Mucosa of rectum (tissue), 2 donors: ENCODE measurements around the gene CTDNEP1.

Source experiments
- H3K27ac ChIP-seq, 2 donors: one replicate each; pipeline ENCODE4 v1.7.0; 2013; ENCODE audit warnings: inconsistent platforms in 2 of 2, low read depth in 2 of 2, low read length in 2 of 2
- H3K27me3 ChIP-seq, 2 donors: one replicate each; pipeline ENCODE4 v1.7.0; 2013; ENCODE audit warnings: low read length in 2 of 2; ENCODE audit not compliant: control insufficient read depth in 2 of 2, insufficient read depth in 2 of 2
- H3K36me3 ChIP-seq, 2 donors: one replicate each; pipeline ENCODE4 v1.7.0; 2013; ENCODE audit warnings: low read length in 2 of 2; ENCODE audit not compliant: control insufficient read depth in 2 of 2, insufficient read depth in 2 of 2
- H3K4me1 ChIP-seq, 2 donors: one replicate each; pipeline ENCODE4 v1.7.0; 2013; ENCODE audit warnings: low read length in 2 of 2, mild to moderate bottlenecking in 1 of 2; ENCODE audit not compliant: control insufficient read depth in 2 of 2, insufficient read depth in 2 of 2
- H3K4me3 ChIP-seq, 2 donors: one replicate each; pipeline ENCODE4 v1.7.0; 2013; ENCODE audit warnings: low read length in 2 of 2
- H3K9ac ChIP-seq, 2 donors: one replicate each; pipeline ENCODE4 v1.7.0; 2013; ENCODE audit warnings: low read length in 2 of 2, low read depth in 1 of 2, mild to moderate bottlenecking in 1 of 2
- H3K9me3 ChIP-seq, 2 donors: one replicate each; pipeline ENCODE4 v1.7.0; 2013; ENCODE audit warnings: low read length in 2 of 2; ENCODE audit not compliant: control insufficient read depth in 2 of 2
- donor health status: healthy.
- donor health status: Normal muscosa, but diverticular disease.

Gene CTDNEP1

DNA sequence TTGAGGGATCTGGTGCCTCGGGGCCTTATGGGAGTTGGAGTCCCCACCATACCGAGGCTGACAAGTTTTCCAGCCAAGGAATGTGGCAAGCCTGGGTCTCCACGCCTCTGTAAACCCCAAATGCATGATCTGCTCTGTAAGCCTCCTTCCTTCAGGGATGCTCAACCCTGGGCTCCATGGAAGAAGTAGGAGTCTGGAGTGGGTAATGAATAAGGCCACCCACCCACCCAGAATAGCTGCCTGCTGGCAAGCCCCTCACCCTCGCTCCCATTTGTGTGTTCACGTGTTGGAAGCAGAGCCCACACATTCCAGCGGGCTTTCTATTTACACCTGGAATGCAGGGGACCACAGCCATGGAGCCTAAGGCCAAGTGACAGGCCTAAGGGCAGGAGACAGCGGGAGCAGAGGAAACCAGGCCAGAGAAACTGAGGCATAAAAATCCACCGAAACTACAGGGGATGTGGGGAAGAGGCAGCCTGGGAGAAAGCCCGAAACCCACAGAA lies 36.3 kb downstream of the CTDNEP1 start:
- Histone ChIP-seq H3K4me1 (peaks cover 24 to 28% of the 10 kb centered on the region in 2 donors), H3K9ac (no peak overlapping the region)

DNA sequence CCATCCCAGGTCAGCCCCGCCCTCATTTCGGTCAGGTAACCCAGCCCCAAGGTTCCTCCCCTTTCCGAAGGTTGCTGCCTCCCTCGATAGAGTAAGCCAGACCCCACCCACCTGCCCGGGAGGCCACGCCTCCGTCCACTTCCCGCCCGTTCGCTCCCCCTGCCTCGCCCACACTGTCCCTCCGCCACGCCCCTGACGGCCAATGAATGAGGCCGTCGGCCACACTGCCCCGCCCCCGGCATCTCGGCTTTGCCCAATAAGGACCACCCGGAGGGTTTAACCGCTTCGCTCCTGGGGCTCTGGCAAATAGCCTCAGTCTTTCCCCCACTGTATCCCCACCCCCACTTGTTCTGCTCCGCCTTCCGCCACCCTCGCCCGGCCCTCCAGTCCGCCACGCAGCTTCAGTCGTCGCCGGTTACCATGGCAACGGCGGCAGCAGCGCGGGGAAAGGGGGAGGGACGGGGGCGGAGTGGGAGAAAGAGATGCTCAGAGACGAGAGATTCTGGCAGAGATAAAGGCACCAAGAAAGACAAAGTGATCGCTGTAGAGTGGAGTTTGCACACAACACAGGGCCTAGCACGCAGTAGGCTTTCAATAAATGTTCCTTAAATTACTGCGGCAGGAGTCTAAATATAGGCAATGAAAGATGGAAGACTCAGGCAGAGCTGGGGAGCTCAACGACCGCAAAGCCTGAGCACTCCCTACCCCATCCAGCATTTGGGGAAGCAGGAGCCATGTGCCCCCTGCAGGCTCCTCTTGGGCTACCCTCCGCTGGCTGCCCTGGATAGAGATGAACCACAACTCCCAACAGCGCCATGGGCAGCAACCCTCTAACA lies 37.0 kb downstream of the CTDNEP1 start:
- no peaks in the 10 kb centered on the region for H3K9me3 ChIP-seq
- peak overlapping the region; percentile 60 to 78 for H3K4me3 ChIP-seq
- H3K27me3 ChIP-seq = peaks cover 5 to 6% of the 10 kb centered on the region in 2 donors
- peak overlapping the region; percentile 64 to 68 for H3K27ac ChIP-seq
- H3K36me3 ChIP-seq = no peaks in the 10 kb centered on the region
- H3K9ac ChIP-seq = peak overlapping the region in 1 of 2 donors; percentile 15
- peaks cover 22 to 27% of the 10 kb centered on the region in 2 donors for H3K4me1 ChIP-seq

More for the DNA sequence above, 36.3 kb downstream of the CTDNEP1 start:
- Histone ChIP-seq H3K4me3 (peak overlapping the region in 1 of 2 donors; percentile 78), H3K9me3 (no peaks in the 10 kb centered on the region), H3K27ac (peak overlapping the region in 1 of 2 donors; percentile 68), H3K27me3 (peaks cover 5 to 6% of the 10 kb centered on the region in 2 donors), H3K36me3 (no peaks in the 10 kb centered on the region)

DNA sequence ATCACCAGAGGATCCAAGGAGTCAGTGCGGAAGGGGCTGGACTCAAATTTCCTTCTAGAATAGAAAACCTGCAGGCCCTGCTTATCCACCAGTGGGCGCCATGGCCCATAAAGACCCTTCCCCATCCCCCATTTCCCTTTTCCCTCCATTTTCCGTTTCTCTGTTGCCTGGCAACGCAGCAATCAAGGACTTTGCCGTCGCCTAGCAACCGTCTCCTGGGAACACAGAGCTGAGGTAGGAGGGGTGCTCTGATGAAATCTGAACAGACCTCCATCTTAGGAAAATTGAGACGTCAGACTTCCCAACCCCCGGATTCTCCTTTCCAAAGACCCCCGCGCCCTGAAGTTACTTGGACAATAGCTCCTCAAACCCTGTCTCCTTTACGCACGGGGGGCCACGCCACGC lies 37.6 kb downstream of the CTDNEP1 start:
- no peaks in the 10 kb centered on the region for H3K9me3 ChIP-seq
- H3K27me3 ChIP-seq = peaks cover 5 to 6% of the 10 kb centered on the region in 2 donors
- H3K36me3 ChIP-seq = no peaks in the 10 kb centered on the region
- H3K27ac ChIP-seq = peak overlapping the region in 1 of 2 donors; percentile 68
- peaks cover 16 to 20% of the 10 kb centered on the region in 2 donors for H3K4me1 ChIP-seq
- peak overlapping the region; percentile 60 to 65 for H3K4me3 ChIP-seq
- H3K9ac ChIP-seq = peak overlapping the region in 1 of 2 donors; percentile 15

DNA sequence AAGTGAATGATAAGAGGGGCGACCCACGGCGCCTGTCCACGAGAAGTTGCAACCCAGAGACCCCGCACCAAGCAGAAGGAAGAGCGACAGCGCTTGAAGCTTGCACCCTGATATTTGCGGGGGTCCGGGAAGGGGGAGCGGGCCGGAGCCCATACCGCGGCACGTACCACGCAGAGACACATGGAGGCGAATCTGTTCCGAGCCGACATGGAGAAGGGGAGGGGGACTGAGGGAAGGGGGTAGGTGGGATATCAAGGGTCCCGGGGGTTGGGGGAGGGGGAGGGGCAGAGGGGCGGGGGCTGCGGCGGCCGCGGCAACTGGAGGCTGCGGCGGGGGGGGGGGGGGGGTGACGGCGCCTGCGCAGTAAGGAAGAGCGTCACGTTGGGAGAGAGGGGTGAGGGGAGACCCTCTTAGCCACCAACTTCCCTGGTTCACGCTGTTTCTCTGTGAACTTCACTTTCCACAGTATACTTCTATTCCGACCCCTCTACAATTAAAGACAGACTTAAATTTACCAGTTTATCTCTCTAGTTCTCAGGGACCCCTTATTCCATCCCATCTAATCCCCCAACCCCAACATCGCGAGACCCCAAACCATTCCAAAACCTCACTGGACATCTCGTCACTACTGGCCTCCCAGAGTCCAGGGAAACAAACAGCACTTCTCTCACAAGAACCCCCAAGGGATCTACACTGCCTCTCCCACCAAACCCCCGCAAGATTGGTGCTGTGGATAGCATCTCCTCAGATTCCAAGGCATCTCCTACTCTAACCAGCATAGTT lies 39.9 kb downstream of the CTDNEP1 start:
- H3K36me3 ChIP-seq = no peaks in the 10 kb centered on the region
- H3K27me3 ChIP-seq = peaks cover 5 to 8% of the 10 kb centered on the region in 2 donors
- H3K9me3 ChIP-seq = no peaks in the 10 kb centered on the region
- H3K9ac ChIP-seq = no peak overlapping the region
- peaks cover 9 to 13% of the 10 kb centered on the region in 2 donors for H3K4me1 ChIP-seq
- no peak overlapping the region for H3K27ac ChIP-seq
- H3K4me3 ChIP-seq = no peak overlapping the region

DNA sequence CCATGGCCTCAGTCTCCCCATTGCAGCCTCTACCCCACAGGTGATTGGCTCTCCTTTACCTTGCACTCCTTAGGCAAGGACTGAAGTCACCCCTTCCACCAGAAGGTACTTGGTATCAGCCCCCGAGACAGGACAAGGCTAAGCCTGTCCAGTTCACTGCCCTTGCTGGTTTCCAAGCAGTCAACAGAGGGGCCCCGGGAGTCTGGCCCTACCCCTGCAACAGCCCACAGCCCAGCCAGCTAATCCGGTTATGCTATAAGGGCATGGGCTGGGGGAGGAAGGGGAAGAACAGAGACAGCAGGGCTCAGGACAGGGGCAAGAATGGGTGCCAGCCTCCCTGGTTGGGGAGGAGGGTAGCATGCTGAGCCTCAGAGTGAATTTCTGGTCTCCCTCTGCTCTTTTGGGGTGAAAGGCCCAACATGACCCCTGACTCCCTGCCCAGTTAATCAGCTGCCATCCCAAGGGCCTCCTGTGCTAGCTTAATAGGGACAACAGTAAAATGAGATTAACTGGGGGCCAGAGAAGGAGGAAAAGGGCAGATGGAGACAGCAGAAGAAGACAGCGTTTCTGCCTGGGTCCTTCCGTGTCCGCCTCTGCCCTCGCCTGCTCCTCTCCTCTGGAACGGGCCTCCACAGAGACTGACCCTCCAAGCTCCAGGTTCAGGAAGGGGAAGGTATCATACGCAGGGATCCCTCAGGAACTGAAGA lies 42.6 kb downstream of the CTDNEP1 start:
- H3K9ac ChIP-seq = no peak overlapping the region
- H3K27me3 ChIP-seq = peaks cover 5 to 8% of the 10 kb centered on the region in 2 donors
- H3K27ac ChIP-seq = no peak overlapping the region
- peaks cover 3 to 6% of the 10 kb centered on the region in 2 donors for H3K4me1 ChIP-seq
- no peaks in the 10 kb centered on the region for H3K9me3 ChIP-seq
- H3K36me3 ChIP-seq = no peaks in the 10 kb centered on the region
- H3K4me3 ChIP-seq = no peak overlapping the region

DNA sequence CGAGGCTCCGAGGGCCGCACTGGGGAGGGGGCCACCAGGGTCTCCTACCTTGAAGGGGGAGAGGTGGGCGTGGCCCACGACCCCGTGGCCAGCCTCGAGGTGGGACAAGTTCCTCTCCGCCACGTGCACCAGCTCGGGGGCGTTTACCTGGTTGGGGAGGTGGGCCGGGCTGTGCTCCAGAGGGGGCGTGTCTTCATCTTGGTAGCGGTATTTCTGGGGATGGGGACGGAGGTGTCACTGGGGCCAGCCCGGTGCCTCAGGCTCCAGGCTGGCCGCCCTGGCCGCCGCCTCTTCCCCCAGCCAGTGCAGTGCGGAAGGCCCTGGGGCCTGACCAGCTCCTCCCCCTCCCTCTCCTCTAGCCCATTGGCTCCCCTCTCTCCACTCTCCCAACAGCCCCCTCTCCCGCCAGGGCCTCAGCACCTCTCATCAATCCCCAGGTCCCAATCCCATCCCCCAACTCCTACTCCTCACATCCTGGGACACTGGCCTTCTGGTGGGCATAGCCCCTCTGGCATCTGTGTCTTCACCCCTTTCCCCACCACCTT lies 43.4 kb downstream of the CTDNEP1 start:
- H3K4me3 ChIP-seq = no peak overlapping the region
- no peak overlapping the region for H3K9ac ChIP-seq
- H3K27ac ChIP-seq = no peak overlapping the region
- H3K27me3 ChIP-seq = peaks cover 5 to 8% of the 10 kb centered on the region in 2 donors
- H3K36me3 ChIP-seq = no peaks in the 10 kb centered on the region
- peaks cover 0 to 3% of the 10 kb centered on the region in 2 donors for H3K4me1 ChIP-seq
- no peaks in the 10 kb centered on the region for H3K9me3 ChIP-seq

DNA sequence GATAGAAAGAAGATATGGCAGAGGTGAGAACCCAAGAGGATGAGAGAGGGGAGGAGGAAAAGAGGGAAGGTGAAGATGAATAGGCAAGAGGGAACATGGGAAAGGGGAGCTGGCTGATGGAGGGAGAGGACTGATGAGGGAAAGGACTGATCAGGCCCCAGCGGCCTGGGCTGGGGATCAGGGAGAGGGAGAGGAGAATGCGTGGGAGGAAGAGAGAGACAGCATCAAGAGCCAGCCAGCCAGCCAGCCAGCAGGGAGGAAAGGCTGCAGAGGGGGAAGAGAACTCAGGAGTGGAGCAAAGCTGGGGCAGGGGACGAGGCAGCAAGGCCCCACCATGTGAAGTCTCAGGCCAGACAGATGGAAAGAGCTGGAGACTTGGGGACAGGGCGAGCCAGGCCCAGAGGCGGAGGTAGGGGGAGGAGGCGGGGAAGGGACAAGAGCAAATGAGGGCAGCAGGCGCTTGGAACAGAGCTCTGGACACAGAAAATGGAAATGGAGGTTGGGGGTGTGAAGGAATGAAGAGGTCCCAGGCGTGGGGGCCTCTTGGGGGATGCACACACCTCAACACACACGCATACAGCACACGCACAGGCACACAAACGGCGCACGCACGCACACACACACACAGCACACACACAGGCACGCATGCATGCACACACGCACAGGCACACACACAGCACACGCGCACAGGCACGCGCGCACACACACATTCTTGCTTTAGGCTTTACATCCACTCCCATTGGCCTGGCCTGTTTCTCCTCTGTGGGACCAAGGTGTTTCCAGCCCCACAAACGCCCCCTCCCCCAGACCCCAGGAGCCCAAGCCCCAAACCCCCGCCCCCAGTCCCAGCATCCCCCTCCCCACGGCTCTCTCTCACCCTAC lies 44.2 kb downstream of the CTDNEP1 start:
- Histone ChIP-seq H3K36me3 (peaks cover 0 to 5% of the 10 kb centered on the region in 2 donors), H3K9me3 (no peaks in the 10 kb centered on the region), H3K27ac (no peak overlapping the region), H3K27me3 (peaks cover 5 to 8% of the 10 kb centered on the region in 2 donors), H3K4me3 (no peak overlapping the region), H3K9ac (no peak overlapping the region), H3K4me1 (peaks cover 0 to 3% of the 10 kb centered on the region in 2 donors)

DNA sequence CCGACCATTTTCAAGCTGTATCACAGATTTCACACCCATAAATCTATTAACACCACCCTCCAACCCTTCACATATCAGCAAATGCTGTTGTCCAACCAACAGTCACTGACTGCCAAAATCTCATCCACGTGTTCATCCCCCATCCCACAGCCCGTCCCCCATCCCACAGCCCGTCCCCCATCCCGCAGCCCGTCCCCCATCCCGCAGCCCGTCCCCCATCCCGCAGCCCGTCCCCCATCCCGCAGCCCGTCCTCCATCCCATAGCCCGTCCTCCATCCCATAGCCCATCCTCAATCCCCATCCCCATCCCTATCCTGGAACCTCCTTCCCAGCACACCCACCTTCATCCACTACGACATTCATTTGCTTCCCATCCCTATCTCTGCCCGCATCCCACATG lies 46.0 kb downstream of the CTDNEP1 start:
- Histone ChIP-seq H3K9ac (peak overlapping the region; percentile 28 to 65), H3K9me3 (no peaks in the 10 kb centered on the region), H3K4me3 (peak overlapping the region; percentile 61 to 79), H3K4me1 (peaks cover 0 to 3% of the 10 kb centered on the region in 2 donors), H3K27ac (no peak overlapping the region), H3K36me3 (peaks cover 0 to 5% of the 10 kb centered on the region in 2 donors), H3K27me3 (peaks cover 0 to 2% of the 10 kb centered on the region in 2 donors)
